ENCODE data around the gene CD7.
"Not testable (repeated sequence)": the region's sequence is repeated elsewhere in the genome, so short reads cannot be mapped to it uniquely, and the experiment has no call there.

The CD7 gene

DNA sequence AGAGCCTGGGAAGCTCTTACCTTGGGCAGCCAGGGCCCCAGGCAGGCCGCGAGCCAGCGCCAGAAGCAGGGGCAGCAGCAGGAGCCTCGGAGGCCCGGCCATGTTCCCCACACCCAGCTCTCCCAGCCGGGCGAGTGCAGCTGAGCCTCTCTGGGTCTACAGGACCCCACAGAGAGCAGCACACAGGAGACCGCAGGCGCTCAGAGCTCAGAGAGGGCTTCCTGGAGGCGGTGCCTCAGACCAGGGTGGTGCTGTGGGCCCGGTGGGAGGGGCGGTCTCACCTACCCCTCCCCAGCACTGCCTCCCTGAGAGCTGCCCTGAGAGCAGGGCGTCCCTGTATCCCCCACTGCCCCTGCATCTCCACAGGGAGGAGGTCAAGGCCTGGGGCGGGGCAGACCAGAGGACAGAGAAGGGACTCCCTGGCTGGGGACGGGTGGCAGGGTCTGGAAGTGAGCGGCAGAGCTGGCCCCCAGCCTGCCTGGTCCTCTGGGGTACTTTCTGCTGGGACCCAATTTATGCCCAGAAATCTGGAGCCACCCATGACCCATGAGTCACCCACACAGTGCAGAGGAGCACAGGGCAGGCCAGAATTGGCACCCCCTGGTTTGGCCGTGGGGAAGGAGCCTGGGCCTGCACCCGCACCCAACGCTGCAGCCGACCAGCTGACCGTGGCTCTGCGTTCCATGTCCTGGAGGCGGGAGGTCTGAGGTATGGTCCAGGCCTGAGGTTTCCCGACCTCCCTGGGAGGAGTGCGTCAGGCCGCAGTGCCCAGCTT lies at the start of gene CD7:
CD7 (minus strand) TSS at position 215 of the 775 bp plus-strand sequence; CDS start at position 102, 113 bp downstream.
- DNase-seq = peak; percentile 55

DNA sequence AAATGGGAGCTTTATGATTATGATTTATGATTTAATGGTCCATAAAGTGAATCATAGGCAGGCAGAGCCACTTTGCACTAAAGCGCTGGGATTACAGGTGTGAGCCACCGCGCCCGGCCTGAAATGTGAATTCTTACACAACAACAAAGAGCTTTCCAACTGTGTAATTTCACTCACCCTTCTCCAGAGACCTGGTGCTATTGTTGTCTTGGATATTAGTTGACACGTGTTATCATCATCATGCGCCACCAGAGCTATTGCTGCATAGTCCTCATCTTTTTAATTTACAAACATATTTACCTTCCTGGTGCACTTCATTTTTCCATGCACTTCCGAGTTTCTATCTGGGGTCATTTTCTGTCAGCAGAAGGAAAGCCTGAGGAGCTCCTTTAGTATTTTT lies 49.3 kb upstream of the CD7 start:
- no peak for DNase-seq

DNA sequence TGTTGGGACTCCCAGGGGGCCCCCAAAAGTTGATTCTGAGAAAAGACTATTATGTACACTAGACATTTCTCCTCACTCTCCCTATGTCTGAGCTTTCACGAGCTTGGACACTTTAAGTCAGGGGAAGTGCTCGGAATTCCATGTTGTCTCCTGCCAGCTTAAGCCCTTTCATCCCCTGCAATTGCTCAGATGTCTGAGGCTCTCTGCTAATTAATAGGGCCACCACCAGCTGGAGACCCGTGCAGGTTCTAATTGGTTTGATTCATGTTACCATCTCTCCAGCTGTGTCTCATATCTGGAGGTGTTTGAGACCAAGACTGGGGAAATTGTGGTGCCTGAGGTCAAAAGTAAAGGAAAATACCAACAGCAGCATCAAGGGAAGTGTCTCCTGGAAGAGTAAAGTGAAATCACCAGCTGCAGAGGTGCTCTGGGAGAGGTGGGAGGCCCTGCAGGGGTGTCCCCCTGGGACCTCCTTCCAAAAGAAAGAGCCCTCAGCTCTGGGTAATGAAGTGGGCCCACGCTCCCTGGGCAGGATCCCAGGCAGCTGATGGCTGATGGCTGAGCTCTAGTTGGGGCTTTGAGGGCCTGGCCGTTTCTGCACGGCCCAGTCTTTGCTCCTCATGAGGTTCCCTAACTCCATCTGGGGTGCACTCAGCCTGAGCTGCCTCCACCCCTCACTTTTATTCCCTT lies 48.3 kb upstream of the CD7 start:
- DNase-seq = no peak

DNA sequence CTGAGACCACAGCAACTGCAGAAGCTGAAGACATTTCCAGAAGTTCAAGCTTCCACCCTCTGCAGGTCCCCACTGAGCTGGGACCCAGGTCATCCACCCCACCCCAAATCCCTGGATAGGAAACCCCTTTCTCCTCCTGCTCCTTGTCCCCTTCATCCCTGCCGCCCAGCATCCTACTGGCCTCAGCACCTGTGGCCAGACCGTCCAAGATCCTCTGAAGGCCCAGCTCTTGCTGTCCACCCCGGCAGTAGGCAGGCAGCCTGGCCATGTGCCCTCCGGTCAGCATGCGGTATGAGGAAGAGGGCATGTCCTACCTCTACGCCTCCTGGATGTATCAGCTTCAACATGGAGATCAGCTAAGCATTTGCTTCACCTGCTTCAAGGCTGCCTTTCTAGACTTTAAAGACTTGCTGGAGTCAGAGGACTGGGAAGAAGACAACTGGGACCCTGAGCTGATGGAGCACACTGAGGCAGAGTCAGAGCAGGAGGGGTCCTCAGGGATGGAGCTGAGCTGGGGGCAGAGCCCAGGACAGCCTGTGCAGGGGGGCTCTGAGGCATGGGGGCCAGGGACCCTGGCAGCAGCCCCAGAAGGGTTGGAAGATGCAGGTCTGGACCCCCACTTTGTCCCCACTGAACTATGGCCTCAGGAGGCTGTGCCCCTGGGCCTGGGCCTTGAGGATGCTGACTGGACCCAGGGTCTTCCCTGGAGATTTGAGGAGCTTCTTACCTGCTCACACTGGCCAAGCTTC lies 44.7 kb upstream of the CD7 start:
- DNase-seq = no peak

DNA sequence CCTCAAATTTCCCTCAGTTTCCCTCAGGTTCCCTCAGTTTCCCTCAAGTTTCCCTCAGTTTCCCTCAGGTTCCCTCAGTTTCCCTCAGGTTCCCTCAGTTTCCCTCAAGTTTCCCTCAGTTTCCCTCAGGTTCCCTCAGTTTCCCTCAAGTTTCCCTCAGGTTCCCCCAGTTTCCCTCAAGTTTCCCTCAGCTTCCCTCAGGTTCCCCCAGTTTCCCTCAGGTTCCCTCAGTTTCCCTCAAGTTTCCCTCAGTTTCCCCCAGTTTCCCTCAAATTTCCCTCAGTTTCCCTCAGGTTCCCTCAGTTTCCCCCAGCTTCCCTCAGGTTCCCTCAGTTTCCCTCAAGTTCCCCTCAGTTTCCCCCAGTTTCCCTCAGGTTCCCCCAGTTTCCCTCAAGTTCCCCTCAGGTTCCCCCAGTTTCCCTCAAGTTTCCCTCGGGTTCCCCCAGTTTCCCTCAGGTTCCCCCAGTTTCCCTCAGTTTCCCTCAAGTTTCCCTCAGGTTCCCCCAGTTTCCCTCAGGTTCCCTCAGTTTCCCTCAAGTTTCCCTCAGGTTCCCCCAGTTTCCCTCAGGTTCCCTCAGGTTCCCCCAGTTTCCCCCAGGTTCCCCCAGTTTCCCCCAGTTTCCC lies 42.2 kb upstream of the CD7 start:
- DNase-seq = not testable (repeated sequence)

DNA sequence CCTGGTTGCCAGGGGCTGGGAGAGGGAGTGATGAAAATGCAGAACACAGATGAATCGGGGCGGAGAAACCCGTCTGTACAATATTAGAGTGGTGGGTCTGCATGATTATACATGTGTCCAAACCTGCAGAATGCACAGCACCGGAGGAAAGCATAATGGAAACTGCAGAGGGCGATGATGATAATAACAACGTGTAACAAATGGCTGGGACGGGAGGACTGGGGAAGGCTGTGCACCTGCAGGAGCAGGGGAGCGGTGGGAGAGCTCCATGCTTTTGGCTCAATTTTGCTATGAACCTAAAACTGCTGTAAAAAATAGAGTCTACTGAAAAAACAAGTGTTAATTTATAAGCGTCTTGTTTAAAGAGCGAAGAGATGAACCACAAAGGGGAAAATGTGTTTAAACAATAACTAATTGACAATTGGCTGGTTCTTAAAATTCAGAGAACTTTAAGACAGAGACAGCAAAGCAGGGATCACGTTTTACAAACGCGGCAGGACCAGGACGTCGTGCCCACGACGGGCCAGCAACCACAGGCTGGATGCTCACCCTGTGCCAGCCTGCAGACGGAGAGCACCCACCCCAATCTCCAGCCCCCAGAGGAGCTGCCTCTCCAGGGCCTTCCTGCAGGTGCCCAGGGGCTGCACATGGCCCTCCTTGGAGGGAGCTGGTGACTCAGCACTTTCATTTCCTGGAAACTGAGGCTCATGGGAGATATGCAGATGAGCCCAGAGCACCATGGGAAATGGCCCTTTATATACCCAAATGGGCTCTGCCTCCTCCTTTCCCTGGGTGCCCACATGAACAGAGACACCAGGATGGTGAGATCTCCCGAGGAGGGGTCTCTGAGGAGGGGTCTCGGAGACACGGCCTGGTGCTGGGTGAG lies 41.3 kb upstream of the CD7 start, which contains the start of gene TEX19:
TEX19 (plus strand) TSS at position 783 of the 886 bp plus-strand sequence. CDS start 2,904 bp downstream, outside the sequence.
- peak; percentile 44 for DNase-seq

DNA sequence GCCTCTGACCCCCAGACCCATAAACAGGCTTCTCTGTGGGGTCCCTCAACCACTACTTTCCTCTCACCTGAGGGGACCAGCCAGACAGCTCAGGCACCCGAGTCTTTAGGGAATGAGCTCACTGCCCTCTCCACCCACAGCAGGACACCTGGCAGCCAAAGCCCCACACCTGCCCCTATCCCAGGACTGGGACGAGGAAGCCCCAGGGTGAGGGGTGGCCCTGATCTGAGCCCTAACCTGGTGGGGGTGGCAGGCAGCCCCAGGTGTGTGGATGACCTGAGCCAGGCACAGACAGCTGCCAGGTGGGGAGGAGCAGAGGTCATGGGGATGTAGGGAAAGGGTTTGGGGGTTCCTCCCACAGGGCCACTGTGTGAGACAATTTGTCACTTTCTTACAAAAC lies 40.0 kb upstream of the CD7 start:
- no peak for DNase-seq

DNA sequence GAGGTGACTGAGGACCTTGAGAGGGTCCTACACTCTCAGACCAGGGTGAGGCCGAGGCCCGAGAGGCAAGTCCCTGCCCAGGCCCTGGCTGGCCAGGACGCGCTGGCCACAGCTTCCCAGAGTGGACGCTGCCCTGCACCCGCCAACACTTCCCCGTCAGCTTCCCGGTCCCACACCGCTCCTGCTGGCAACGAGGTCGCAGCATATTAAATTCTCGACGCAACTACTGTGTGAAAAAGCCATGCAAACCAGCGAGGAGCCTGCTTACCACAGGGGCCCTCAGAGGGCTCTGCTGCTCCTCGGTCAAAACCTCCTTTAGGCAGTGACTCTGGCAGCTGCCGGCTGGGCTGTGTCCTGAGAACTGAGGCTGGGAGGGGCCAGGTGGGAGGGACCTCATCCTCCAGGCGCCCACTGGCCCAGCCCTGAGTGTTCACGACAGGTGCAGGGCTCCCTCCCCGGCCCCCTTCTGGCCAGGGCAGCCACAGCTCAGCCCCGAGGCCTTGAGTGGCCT lies 39.5 kb upstream of the CD7 start:
- no peak for DNase-seq

DNA sequence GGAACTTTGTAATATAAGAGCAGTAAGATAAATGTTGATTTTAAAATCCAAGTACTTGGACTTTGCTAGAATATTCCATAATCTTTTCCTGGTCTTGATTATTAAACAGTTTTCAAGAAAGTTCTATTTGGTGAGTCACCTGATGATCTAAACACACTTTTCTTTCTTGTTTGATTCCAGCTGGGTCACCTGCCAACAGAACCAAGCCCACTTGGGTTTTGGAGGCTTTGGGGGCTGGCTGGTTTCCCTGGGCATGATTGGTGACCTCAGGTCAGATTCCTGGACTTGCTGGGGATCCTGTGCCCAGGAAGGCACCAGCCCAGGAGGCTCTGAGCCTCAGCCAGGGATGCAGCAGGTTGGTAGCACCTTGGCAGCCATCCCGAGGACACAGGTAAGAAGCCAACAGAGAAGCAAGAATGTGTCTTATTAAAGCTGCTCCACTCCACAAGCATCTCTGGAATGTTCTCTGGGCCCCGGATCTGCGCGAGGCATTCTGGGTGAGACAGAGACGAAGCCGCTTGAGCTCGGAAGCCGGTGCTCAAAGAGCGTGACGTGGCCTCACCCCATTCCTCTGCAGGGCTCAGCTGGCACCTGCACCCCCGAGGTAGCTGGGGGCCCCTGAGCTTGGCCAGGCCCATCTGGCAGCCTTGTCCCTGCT lies 38.5 kb upstream of the CD7 start:
- DNase-seq = no peak

DNA sequence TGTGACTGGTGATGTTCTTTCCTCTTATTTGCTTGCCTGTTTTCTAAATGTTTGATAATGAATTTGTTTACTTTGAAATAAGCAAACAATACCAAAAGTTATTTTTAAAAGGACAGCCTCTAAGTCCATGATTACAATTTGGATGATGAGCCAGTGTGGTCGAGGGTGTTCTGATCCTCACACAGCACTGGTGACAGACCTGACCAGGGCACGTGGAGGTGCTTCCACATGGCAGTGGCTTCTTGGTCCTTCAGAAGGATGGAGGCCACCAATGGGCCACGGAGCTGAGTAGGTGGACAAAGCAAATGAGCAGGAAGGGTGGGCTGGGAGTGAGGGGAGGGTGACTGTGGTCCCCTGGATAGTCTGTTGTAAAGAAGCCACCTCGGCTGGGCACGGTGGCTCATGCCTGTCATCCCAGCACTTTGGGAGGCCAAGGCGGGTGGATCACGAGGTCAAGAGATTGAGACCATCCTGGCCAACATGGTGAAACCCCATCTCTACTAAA lies 37.4 kb upstream of the CD7 start:
- DNase-seq = no peak

DNA sequence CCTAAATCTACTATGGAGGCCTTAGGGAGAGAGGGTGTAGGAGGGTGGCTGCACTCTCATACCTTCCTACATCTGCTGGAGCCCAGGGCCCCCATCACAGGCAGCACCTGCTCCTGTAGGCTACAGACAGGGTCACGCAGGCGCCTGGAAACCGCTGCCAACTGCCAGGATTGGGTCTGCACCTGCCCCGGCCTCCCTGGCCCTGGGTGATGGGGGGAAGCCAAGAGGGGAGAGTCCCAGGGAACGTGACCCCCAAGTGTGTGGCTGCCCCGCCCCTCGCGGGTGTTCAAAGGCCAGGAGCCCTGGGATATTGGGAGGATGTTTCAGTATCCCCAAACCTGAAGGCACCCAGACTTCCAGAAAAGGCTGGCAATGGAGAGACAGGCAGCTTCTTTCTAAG lies 36.1 kb upstream of the CD7 start:
- DNase-seq = no peak

DNA sequence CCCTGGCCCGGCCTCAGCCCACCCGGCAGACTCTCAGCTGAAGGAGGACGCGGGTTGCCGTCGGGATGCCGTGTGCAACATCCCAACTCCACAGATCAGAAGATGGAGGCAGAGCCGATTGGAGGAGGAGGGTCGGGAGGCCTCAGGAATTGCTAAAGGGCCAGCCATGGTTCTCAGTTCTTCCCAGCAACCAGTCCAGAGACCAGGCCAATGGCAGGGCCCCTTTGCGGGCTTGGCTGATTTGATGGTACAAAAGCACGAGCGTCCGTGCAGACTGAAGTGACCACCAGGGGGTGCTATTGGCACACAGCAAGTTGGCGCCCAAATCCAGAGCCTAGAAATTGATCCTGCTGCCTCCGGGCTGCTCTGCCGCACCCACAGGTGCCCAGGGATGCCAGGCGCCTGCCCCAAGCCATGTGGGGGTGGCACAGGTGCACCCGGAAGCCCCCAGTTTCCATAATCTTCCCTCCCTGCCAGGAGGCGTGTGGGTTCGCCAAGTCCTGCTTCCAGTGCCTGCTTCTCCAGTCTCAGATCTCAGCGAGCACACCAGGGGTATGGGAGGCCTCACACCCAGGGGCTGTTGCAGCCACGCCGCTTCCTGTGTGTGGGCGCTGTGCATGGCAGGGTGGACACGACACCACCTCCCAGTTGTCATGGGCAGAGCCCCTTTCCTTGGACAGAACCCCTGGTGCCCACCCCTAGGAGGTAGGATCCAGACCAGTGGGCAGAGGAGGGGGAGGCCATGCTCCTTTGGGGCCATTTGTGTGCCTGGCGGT lies 34.5 kb upstream of the CD7 start:
- peak; percentile 86 for DNase-seq

DNA sequence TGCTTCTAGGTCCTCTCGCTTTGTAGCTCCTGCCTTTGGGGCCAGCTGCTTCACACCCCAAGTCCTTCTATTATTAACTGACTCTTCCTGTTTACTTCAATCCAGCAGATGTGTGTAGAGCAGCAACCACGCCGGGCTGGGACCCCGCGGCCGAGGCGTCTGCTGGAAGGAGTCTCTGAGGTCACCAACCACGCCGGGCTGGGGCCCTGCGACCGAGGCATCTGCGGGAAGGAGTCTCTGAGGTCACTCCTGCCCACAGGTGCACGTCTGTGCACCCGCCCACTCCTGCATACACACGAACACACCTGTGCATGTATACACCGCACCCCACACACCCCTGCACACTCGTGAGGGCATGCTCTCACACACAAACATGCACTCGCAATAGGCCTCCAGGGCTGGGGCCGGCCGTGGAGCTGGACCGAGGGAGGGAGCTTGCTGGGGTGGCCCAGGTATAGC lies 33.9 kb upstream of the CD7 start:
- DNase-seq = no peak

DNA sequence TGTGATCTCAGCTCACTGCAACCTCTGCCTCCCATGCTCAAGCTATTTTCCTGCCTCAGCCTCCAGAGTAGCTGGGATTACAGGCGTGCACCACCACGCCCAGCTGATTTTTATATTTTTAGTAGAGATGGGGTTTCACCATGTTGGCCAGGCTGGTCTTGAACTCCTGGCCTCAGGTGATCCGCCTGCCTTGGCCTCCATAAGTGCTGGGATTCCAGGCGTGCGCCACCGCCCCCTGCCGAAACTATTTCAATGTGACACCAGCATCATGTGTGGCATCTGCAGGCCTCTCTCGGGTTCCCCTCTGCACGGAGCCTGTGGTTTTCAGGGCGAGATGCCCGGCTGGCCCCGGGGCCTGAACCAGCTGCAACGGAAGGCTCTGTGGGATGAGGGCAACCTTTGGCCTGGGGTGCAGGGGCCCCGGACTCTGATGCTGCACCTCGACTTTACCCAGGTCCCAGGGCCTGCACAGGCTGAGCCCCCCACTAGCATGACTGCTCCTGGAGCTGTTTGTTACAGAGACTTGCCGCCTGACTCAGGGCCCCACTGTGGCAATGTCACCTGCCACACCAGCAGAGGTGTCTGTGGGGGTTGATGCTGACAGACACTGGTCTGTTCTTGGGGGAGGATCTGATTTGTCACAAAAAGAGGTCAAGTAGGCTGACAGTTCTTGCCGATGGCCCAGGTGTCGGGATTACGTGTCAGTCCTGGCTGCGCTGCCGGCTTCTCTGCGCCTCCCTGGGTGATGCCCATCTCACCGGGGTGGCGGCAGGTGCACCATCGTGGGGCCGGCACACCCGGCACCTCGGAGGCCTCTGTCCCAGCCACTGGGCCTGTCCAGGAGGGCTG lies 33.0 kb upstream of the CD7 start:
- DNase-seq = peak; percentile 50

DNA sequence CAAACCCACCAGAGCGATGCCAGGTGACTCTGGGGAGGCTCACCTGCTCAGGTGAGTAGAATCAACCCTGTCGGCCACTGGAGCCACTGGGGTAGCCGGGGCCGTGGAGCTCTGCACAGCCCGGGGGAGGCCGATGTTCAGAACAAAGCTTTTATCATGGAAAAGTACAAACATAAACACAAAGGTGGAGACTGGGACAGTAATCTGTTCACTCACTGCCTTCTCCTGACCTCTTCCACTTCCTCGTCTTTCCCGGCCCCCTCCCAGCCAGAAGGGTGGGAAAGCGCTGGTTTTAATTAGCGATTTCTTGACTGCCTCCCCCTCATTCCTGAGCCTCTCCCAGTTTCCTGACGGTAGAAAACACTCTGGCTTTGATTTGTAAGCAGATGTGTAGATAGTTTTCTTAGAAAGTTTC lies 31.9 kb upstream of the CD7 start:
- no peak for DNase-seq

DNA sequence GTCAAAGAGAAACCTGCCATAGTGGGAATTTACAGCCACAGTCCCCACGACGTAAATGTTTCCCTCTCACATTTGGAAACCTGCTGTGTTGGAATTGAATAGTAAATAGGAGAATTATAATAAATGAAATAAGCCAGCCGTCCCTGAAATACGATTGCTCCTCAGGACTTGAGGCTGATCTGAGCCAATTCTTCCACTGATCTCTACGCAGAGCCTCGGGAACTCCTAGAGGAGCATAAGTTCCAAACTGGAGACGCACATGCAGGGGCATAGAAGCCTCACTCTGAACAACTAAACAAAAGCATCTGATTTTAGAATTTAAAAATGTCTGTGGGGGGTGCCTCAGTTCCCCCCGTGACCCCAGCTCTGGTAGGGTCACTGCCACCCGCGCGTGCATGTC lies 31.5 kb upstream of the CD7 start:
- DNase-seq = no peak

DNA sequence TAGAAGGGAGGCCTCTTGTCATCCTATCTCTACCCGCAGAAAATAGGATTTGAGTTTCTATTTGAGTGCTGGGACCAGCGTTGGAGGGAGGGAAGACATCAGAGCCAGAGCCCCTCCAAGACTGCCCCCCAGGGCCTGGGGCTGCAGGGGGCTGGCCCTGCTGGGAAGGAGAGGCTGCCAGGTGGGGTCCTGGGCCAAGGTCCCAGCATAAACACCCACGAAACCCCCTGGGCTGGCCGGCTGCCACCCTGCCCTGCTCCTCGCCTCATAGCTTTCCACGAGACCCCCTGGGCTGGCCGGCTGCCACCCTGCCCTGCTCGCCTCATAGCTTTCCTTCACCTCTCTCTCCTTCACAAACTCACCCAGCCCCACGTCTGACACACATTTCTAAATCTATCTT lies 31.0 kb upstream of the CD7 start:
- DNase-seq = no peak

DNA sequence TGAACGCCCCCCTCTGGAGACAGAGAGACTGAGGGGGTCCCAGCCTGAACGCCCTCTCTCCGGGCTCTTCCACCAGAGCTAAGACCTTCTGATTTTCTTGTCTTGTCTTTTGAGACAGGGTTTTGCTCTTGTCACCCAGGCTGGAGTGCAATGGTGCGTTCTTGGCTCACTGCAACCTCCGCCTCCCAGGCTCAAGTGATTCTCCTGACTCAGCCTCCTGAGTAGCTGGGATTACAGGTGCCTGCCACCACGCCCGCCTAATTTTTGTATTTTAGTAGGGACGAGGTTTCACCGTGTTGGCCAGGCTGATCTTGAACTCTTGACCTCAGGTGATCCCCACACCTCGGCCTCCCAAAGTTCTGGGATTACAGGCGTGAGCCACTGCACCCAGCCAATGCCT lies 30.6 kb upstream of the CD7 start:
- not testable (repeated sequence) for DNase-seq
